NCI-H1694 (cell line): Measurements from ENCODE around the gene LZTS3.
"Not testable (repeated sequence)": the region's sequence is repeated elsewhere in the genome, so short reads cannot be mapped to it uniquely, and the experiment has no call there.

Experiments used
- DNase-seq: peaks from one replicate; lab custom pipeline; 2025; lab: John Stamatoyannopoulos, UW

The LZTS3 gene

GRCh38 chr20:3135507-3136070 is 37.8 kb downstream of the LZTS3 start:
- DNase-seq, result no peak

- no peak for DNase-seq
These were observed 39.2 kb downstream of the LZTS3 start for GRCh38 chr20:3134151-3134550.

- no peak for DNase-seq
These were observed 40.2 kb downstream of the LZTS3 start for GRCh38 chr20:3133155-3133554.

- DNase-seq, result no peak
These were observed 43.2 kb downstream of the LZTS3 start for GRCh38 chr20:3130051-3130600.

GRCh38 chr20:3129094-3129493 is 44.3 kb downstream of the LZTS3 start:
- no peak for DNase-seq

GRCh38 chr20:3128275-3128984 is 44.9 kb downstream of the LZTS3 start:
- DNase-seq, result no peak

- DNase-seq, result no peak
These were observed 46.9 kb downstream of the LZTS3 start for GRCh38 chr20:3126527-3126859.

GRCh38 chr20:3125776-3126526 is 47.4 kb downstream of the LZTS3 start:
- not testable (repeated sequence) for DNase-seq

- not testable (repeated sequence) for DNase-seq
These were observed 48.4 kb downstream of the LZTS3 start for GRCh38 chr20:3124773-3125560.

- DNase-seq, result not testable (repeated sequence)
These were observed 49.2 kb downstream of the LZTS3 start for GRCh38 chr20:3124163-3124562.

GRCh38 chr20:3123542-3123941 is 49.8 kb downstream of the LZTS3 start:
- no peak for DNase-seq

- no peak for DNase-seq
These were observed 51.3 kb downstream of the LZTS3 start for GRCh38 chr20:3121955-3122610.

GRCh38 chr20:3121271-3121911 is 52.0 kb downstream of the LZTS3 start:
- no peak for DNase-seq

GRCh38 chr20:3119044-3119443 is 54.3 kb downstream of the LZTS3 start:
- DNase-seq, result no peak

- DNase-seq, result peak; percentile 17
These were observed 55.4 kb downstream of the LZTS3 start for GRCh38 chr20:3117839-3118379.

- no peak for DNase-seq
These were observed 57.0 kb downstream of the LZTS3 start for GRCh38 chr20:3116341-3116740.

- DNase-seq, result peak; percentile 70
These were observed 57.9 kb downstream of the LZTS3 start for GRCh38 chr20:3115190-3116107.
